Renal cortex interstitium (tissue), 11 donors: ENCODE measurements around the gene DNMT3L. TPM values are rescaled to one million over a fixed set of nuclear protein-coding genes. Genes with fewer than 3 reads are reported as not detected.
"Not testable (repeated sequence)": the region's sequence is repeated elsewhere in the genome, so short reads cannot be mapped to it uniquely, and the experiment has no call there.

Experiments
- DNase-seq, 11 donors: peaks; one replicate each; pipeline ENCODE4 v3.0.0-alpha.2; 2013; ENCODE audit warnings: low read depth in 9 of 11, low spot score in 4 of 11; ENCODE audit errors: extremely low read depth in 1 of 11
- polyA plus RNA-seq, 3 donors: library from polyadenylated mRNA; unstranded; fragments of 120-200 nt; gene quantifications; one replicate each; pipeline ENCODE4 v1.2.1, GENCODE V29; 2013; ENCODE audit not compliant: insufficient read length in 3 of 3

Gene DNMT3L
- polyA plus RNA-seq, 3 donors, result not detected

DNA sequence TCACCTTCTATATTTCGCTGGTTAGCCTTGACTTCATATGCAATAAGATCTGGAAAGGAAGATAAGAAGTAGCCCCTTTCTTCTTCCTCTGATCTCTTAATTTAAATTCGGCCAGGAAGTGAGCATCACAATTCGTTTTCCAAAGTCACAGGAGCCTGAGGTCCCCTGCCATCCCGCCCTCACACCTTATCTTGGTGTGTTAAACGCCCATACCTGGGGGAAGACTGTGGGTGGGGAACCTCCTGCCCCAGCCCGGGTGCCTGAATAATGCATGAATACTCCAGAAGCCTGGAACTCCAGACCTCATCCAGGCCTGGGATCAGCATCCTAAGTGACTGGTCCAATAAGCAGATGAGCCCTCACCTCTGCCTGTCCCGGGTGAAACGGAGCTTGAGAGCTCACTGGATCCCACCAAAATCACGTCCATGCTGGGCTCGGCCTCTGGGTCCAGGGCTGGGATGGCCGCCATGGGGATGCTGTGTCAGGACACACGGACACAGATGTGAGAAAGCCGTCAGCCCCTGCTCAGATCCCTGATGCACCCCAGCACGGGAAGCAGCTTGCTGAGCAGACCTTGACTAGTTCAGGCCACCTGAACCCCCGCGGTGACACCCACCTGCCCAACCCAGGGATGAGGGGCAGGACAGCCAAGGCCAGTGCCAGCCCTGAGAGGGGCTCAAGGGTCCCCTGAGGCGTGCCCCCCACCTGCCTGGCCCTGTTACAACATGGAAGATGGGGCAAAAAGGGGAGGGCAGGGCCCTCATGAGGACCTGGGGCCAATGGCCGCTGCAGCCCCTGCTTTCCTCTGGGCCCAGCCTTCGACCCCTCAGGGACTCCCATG is 686 bp downstream of the DNMT3L start:
- no peak for DNase-seq

- no peak for DNase-seq
Measured at GRCh38 chr21:44260066-44260465, 1.6 kb downstream of the DNMT3L start.

- DNase-seq, result no peak
Measured at GRCh38 chr21:44259082-44259705, 2.5 kb downstream of the DNMT3L start.

DNA sequence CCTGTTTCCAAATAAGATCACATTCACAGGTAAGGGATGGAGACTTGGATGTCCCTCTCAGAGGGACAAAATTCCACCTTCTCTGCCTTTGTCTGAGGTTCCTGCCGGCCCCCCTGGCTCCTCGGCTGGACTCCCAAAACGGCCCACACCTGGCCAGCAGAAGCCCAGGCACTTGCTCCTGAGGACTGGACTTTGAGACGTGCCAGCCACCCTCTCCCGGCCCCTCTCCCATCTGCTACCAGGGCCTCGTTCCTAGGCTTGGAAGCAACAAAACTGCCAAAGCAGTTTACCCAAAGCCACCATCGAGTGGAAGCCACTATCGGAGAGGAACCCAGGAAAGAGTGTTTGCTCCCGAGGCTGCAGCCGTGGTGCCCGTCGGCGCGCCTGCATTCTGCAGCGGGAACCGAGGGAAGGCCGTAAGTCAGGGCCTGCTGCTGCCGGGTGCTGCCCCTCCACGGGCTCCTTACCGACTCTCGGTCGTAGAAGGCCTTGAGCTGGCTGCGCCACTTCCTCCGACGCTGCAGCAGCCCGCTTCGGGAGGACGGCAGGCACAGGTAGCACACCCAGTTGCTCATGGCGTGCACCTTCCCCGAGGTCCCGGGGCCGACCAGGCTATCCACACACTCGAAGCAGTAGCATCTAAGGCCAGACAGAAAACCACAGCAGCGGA is 3.5 kb downstream of the DNMT3L start:
- no peak for DNase-seq

DNA sequence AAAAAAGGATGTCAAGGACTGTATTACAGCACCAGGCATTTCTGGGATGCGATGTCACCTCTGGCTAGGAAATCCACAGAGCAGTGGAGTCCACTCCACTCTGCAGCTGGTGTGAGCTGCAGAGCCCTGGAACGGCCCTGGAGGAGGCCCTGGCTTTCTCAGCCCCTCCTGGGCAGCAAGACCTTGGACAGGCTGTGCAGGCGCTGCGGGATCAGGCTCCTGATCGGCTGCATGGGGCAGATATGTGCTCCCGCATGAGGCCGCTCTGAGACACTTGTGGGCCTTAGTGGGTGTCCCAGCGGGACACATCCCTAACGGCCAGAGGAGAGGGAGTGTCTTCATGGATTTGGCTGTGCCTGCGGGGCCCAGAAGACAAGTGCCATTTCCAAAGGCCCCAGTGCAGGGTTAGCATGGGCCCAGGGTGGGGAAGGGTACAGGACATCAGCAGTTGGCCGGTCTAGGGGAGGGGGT is 6.2 kb downstream of the DNMT3L start:
- no peak for DNase-seq

- DNase-seq, result no peak
Measured at GRCh38 chr21:44253832-44254710, 7.6 kb downstream of the DNMT3L start.

DNA sequence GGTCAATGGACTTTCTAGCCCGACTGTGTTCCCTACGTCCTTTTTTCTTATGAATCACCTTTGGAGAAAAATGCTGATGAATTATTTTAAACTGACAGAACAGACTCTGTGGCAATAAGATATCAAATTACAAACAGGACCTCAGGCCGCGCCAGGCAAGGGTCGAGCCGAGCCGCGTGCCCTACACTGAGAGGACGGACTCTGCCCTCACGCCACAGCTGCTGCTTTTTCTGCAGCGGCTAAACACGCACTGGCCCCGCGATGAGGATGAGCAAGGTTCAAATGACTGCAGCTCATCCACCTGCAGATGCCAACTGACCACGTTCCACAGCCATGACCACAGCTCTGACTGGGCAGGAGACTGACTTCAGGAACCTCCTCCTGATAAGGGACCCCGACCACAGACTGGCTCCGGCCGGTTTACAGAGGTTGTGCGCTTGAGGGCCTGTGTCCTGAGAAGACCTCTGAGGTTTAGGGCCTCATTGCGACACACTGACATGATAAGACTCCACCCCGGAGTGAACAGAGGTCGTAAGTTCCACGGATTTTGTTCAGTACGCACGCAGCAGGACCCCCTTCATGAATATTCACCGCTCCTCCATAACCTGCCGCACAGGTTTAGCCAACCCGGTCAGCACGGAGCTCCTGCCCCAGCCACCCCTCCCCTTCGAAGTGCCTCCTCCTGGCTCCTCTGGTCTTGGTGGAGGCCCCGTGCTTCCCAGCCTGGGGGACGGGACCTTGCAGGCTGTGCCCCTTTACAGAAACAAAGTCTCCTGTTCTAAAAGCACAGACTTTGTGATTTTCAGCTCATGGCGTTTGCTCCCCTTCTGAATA is 12.3 kb downstream of the DNMT3L start:
- not testable (repeated sequence) for DNase-seq

DNA sequence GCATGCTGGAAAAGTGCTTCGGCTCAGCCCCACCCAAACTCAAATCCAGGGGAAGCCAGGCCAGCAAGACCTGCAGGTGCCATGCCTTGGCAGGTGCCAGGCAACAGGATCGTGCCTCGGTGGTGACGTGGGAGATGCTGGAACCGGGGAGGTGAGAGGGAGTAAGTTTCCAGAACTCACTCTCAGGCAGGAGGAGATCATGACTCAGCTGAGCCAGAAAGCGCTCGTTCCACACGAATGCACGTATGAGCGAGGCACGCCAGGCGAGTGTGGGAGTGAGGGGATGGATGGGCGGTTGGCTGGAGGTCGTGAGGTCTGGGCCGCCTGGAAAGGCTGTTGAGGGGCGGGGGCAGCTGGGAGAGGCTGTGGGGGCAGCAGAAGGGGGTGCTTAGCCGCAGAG is 13.8 kb downstream of the DNMT3L start:
- DNase-seq, result not testable (repeated sequence)

- not testable (repeated sequence) for DNase-seq
Measured at GRCh38 chr21:44243980-44244379, 17.7 kb downstream of the DNMT3L start.

- not testable (repeated sequence) for DNase-seq
Measured at GRCh38 chr21:44241281-44241680, 20.4 kb downstream of the DNMT3L start.

GRCh38 chr21:44240842-44241241 is 20.9 kb downstream of the DNMT3L start, which contains the start of gene ICOSLG:
Gene ICOSLG, minus strand, starts transcription at chr21:44240943. Its CDS starts 126 bp downstream, at chr21:44240817.
- not testable (repeated sequence) for DNase-seq

DNA sequence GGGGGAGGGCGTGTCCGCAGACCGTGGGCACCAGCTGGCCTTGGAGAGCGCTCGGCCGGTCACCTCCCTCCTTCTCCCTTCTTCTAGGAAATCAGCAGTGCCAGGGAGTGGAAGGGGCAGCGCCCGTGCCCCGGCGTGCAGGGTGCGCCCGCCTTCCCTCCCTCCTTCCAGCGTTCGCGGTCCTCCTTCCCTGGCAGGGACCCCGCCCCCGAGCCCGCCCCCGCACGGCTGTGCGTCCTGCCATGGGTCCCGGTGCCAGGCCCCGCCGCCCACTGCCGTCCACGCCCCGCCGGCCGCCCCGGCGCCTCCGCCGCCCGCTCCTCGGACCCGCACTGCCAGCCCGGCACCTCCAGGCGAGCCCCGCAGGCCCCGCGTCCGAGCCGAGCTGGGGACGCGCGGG is 21.3 kb downstream of the DNMT3L start:
- DNase-seq, result not testable (repeated sequence)

GRCh38 chr21:44229561-44229960 is 32.1 kb downstream of the DNMT3L start:
- DNase-seq, result not testable (repeated sequence)

DNA sequence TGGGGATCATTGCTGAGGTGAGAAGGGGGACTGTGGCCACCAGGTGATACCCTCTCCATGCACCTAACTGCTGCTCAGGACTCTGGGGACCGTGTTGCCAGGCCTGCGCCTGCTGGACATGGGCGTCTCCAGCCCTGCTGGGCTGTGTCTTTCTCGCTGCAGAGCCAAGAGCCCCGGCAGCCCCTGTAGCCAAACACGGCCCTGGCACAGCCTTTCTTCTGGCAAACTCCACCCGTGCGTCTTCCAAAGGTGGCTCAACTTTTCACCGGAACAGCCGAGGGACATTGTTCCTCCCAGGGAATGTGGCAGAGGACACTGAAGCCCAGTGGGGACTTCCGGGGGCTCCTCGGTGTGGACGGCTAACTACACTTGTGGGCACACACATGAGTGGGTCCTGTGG is 33.6 kb downstream of the DNMT3L start:
- DNase-seq, result not testable (repeated sequence)

- DNase-seq, result not testable (repeated sequence)
Measured at GRCh38 chr21:44227614-44228013, 34.1 kb downstream of the DNMT3L start.

- not testable (repeated sequence) for DNase-seq
Measured at GRCh38 chr21:44225605-44226004, 36.1 kb downstream of the DNMT3L start.

DNA sequence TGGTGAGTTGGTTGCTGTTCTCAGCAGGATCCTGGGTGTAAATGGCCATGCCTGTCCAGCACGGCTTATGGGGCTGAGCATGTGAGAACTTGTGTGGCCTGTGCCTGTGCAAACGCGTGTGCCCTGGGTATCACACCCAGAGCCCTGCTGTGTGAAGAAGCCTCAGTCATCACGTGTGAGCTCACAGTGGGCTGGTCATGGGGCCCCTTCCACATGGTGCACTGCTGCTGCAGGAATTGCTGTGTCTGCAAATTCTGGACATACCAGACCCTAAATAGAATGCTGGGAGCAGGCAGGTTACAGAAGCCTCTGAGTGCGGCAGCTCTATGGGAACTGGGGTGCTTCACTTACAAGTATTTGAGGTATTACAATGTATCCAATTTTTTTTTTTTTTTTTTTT is 38.4 kb downstream of the DNMT3L start:
- not testable (repeated sequence) for DNase-seq

GRCh38 chr21:44220674-44221073 is 41.0 kb downstream of the DNMT3L start:
- not testable (repeated sequence) for DNase-seq
